Suppressor macrophage treated with lipopolysaccharide for 1 hour (primary cell): ENCODE measurements around the gene CPLX1.

ENCODE experiments used
- DNase-seq, 3 donors: peaks; one replicate each; pipeline ENCODE4 v3.0.0-alpha.2; 2020 to 2022

Gene CPLX1

DNA sequence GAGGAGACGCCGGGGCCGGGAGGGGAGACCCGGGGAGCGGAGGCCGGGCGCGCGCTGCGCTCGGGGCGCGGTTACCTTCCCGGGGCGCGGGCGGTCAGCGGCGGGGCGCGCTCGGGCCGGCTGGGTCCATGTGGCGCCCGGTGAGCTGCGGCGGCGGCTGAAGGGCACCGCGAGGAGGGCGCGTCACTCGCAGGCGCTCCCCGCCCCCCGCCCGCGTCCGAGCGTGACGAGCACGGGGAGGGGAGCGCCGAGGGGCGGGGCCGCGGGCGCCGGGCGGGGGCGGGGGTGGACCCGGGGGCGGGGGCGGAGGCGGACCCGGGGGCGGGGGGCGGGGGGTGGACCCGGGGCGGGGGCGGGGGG, at the start of gene CPLX1:
TSS of gene CPLX1 (minus strand) at position 159 of the 360 bp plus-strand sequence. CDS start 1,607 bp downstream, outside the sequence.
- peak; percentile 27 to 69 (median 57) for DNase-seq

DNA sequence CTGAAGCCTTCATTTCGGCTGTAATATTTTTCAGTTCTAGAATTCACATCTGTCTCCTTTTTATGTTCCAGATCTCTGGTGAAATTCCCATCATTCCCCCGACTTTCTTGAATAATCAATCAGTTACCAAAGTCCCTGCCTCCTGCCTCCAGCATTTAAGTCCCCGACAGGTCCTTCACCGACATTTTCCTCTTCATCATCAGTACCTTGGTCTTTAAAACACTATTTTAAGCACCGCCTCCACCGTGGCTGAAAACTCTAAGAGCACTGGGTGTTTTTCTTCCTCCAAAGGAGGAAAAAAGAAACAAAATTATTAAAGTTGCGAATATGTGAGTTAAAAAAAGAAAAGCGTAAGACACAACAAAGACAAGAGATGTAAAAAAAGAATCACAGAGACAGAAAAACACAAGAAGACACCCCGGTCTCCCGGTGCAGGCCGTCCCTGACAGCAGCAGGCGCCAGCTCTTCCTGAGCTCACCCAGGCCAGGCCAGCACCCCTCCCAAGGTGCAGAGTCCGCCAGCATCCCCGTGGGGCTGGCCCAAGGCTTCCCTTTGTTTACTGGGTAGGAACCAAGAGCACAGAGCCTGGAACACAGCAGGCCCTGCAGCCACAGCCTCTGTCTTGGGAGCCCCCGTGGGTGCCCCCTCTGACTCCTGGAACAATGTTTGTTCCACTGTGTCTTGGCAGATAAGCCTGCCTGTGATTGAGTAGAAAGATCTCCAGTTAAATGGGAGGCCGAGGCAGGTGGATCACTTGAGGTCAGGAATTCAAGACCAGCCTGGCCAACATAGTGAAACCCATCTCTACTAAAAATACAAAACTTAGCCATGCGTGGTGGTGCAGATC, 49.3 kb upstream of the CPLX1 start:
- DNase-seq = no peak

DNA sequence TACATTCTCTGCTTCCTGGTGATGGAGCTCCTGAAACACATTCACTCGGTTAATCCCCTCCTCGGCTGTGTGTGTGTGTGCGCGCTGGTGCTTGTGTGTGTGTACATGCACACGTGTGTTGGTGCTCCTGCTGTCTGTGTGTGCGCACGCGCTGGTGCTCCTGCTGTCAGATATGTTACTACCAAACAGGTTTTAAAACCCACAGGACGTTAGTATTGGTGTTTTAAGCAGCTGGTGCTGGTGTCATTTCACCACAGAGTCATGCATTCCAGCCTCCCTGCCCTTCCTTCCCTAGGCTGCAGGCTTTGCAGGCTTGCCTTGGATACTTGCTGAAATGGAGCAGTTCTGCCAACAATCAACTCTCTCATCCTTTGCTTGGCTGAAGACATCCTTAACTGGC, 48.1 kb upstream of the CPLX1 start:
- no peak for DNase-seq

DNA sequence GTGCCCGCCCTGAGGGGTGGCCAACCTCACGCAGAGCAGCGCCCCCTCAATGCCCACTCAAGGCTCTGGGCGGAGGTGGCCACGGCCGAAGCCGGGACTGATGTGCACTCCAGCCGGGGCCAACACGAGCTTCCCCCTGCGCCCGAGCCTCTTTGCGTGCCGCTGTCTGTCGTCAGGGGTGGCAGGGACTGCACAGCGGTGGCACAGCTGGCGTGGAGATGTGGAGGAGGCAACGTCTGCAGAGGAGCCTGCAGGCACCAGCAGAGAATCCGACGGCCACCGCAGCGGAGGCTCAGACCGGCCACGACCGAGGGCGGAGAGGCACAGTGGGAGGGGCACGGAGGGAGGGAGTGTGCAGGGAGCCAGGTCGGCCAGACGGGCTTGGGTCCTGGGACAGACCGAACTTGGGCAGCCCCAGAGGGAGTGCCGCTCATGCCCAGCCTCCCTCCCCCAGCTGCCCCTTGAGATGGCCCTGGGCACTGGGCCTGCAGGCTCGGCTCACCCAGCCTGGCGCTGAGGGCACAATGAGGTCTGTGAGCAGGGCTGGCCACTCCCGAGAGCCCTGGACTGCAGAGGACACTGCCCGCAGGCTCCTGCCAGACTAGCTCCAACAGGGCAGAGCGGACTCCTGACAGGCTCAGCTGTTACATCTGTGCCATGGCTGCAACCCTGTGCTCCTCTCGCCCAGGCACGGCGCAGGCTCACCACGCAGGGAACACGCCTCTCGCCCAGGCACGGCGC, 46.5 kb upstream of the CPLX1 start:
- no peak for DNase-seq

DNA sequence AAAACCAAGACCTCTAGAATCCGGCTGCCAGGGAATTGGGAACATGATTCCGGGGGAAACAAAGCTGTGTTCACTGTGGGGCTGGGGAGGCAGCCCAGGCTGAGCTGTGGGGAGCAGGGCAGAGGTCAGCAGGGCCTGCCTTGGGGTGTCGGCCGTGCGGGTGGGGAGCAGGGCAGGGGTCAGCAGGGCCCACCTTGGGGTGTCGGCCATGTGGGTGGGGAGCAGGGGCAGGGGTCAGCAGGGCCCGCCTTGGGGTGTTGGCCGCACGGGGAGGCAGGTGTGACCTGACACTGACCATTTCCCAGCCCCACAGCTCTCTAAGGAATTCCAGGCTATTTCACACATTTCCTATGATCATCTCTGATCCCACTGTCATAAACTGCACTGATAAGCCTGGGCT, 45.6 kb upstream of the CPLX1 start:
- DNase-seq = no peak

DNA sequence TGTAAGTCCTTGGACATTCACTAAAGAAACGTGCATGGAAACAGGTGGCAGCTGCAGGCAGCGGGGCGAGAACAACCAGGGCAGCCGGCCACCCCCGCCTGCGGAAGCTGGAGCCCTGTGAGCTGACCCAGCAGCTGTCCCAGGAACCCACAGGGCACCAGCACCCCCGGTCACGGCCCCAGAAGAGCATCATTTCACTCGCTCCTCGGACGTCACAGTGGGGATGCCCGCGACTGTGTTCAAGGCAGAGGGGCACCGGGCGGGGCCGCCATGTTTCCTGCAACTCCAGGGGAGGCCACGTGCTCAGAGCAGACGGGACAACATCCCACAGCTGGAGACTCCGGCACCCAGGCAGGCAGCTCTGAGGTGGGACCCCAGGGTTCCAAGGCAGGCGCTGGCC, 45.0 kb upstream of the CPLX1 start:
- DNase-seq = no peak

DNA sequence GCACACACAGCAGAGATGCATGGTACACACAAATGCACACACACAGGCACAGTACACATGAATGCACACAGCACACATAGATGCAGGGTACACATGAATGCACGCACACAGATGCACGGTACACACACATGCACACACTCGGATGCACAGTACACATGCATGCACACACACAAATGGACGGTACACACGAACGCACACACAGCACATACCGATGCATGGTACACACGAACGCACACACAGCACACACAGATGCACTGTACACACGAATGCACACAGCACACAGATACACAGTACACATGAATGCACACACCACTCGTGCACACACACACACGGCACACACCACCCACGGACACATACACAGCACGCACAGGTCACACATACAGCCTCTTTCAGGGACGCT, 43.8 kb upstream of the CPLX1 start:
- no peak for DNase-seq

DNA sequence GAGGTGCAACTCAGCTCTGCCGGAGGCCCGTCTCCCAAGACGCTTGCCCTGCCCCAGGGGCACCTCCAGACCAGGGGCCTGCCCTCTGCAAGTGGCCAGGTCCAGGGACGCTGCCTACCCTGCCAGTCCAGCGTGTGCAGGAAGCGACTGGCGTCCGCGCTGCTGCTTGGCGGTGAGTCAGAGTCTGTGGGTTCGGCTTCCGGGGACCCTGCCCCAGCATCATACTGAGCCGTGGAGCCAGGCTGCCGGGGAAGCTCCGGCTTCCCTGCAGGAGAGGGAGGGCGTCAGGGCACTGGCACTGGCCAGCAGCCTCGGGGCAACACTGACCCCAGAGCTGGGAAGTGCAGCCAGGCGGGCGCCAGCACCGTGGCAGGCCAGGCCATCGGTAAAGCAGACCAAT, 42.5 kb upstream of the CPLX1 start:
- no peak for DNase-seq

DNA sequence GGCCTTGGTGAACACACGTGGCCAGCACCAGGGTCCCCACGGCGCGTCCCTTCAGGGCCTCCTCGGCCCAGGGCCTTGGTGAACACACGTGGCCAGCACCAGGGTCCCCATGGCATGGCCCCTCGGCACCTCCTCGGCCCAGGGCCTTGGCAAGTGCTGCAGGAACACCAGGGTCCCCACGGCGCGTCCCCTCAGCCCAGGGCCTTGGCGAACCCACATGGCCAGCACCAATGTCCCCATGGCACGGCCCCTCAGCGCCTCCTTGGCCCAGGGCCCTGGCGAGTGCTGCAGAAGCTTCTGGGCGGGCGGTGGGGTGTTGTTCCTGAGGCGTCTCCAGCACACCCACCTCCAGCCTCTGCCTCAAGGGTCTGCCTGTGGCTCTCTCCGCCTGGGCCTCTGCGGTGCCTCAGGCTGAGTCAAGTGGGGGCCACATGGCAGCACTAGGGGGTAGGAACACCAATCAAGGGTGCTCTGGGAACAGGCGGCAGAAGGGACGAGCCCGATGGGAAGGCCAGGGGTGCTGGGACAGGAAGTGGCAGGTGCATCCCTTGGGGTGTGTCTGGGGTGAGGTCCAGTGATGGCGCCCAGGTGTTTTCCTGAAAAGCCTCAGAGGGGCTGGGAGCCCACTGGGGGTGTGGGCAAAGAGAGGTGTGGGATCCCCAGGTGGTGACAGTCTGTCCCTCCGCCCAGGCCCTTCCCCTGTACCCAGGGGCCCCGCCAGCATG, 41.8 kb upstream of the CPLX1 start:
- DNase-seq = no peak

DNA sequence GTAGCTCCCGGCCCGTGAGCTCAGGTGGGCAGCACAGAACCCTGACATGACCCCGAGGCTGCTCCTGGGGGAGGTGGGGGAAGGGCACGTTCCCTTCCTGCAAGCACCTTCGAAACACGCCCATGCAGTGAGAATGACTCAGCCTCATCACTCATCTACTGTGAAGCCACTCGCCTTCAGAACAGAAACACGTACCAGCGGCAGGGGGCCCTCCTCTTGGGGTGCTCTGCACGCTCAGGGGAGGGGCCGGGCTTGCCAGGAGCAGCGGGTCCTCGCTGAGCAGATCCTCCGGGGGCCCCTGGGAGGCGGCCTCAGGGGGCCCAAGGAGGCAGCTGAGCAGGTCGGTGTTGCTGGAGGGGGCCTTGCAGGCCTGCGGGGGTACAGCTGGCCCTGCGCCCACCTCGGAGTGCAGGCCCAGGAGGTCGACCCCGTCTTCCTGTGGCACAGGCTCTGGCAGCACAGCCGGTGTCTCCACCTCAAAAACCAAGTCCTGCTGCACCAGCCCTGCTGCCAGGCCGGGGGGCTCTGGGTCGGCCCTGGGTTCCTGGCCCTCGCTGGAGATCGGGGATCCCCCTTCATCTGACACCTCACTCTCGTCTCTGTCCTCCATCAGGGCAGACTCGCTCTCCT, 40.9 kb upstream of the CPLX1 start:
- DNase-seq = no peak

DNA sequence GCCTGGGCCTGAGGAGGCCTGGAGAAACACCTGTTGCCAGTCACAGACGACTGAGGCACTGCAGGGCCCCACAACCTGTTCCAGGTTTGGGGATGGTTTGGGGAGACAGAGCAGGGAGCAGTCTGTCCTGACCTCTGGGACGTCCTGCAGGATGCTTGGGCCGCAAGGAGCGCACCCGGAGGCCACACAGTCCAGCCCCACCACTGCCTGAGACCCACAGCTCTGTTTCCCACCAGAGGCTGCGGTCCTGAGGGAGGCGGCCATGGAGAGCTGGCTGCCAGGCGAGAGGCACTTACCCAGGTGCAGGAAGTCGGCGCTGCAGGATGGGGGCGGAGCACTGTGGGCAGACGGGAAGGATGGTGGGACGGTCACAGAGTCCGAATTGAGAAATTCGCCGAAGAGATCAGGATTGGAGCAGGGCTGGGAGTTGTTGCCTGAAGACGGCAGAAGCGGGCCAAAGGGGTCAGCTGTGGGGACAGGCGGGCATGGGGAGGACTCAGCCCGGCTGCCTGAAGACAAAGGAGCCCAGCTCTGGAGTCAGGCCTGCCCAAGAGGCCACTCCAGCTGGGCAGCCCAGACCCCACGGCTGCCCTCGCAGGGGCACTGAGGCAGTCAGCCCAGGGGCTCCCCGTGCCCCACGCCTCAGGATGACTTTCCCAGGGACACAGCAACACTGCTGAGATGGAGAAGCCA, 40.3 kb upstream of the CPLX1 start:
- DNase-seq = no peak

DNA sequence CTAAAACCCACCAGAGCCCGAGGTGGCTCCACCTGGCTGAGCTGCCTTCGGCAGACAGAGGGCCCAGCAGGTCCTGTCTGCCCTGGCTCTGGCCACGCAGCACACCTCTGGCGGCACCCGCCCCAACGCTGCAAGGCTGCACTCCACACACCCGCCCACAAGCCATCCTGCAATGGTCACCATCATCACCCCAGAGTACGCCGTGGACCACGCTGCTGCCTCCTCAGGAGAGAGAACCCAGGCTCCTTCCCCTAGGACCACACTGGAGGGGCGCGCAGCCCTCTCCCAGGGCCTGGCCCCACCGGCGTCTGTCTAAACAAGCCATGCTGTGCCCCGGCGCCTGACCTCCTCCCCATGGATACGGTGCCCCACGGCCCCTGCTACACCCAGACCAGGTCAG, 39.6 kb upstream of the CPLX1 start:
- DNase-seq = no peak

DNA sequence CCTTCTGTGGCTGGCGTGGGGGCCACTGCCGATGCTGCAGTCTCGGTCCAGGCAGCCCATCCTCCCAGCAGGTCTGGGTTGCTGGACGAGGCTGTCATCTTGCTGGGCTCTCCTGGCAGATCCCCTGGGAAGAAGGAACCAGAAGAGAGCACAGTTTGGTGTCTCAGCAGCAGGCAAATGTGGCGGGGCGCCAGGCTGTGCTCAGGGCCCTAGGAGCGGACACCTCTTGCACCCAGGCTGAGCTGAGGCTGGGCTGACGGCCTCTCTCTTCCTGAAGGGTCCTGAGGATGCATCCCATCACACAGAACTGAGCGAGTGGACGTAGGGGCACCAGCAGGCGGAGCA, 39.2 kb upstream of the CPLX1 start:
- DNase-seq = no peak

DNA sequence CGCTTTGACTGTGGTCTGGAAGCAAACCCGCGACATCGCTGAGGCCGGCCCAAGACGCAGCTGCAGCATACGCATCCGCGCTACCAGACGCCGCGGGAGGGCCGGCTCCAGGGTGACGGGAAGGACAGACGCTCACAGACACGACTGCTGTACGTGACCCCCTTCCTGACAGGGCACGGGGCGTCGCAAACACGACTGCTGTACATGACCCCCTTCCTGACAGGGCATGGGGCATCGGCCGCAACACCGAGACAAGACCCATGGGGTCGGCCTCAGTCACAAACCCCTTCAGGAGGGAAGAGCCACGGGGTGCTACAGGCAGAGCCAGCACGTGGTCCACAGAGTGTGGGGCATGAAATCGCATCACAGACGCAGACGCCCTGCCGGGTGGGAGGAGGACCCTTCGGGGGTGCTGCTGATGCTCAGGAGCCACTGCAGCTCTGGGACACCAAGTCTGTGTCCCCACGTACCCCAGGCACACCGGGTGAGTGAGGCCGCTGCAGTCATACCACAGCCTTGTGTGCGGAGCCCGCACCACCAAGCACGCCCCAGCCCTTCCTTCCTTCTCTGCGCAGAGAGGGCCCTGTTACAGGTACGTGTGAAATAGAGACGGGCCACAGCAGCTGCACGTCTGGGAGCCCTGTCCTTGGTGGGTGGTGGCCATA, 38.7 kb upstream of the CPLX1 start:
- no peak for DNase-seq

DNA sequence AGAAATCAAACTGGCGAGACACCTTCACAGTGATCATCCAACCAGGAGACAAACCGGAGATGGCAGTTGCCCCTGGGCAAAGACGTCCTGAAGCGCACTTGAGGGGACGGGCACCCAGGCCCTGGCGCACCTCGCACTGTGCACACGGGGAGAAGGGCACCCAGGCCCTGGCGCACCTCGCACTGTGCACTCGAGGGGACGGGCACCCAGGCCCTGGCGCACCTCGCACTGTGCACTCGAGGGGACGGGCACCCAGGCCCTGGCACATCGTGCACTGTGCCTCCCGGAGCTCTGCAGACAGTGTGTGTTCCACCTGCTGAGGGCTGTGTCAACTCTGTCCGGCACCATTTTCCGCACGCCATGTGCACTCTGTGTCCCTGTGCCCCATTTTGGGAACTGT, 34.6 kb upstream of the CPLX1 start:
- no peak for DNase-seq

DNA sequence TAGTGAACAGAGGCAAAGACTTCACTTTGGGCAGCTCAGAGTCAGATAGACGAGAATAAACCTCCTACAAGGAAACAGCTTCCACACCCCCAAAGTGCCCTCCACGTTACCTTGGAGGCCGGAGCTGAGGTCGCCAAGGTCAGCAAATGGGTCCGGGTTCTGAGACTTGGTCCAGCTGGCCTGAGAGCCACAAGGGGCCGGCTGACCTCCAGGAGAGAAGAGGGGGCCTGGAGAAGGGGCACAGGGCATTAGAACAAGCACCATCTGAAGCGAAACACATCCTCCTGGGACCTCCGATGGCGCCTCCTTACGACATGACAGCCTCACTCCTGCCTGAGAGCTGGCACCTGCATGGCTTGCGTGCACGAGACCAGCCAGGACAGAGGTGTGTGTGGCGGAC, 33.6 kb upstream of the CPLX1 start:
- DNase-seq = no peak

DNA sequence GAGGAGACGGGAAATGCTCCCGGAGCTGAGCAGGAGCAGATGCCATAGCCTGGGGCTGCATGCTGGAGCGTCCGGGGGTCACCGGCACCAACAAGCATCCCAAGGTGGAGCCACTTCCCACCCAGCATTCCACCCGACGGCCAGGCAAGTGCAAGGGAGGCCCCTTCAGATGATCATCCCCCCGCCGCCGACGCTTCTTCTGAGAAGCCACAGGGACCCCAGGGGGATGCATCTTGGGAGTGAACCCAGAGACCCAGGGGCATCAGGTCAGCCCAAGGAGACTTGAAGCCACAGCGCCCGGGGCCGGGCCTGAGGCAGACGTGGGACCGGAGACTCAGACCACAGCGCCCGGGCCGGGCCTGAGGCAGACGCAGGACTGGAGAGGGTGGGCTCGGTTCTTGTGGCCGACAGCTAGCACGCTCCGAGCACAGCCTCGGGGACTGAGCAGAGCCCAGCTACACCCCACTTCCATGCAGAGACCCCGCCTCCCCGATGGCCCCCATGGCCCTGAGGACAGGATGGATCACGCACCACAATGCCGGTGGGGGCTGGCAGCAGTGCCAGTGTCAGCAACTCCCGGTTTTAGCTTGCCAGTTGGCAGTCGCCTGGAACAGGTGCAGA, 33.0 kb upstream of the CPLX1 start:
- DNase-seq = no peak

DNA sequence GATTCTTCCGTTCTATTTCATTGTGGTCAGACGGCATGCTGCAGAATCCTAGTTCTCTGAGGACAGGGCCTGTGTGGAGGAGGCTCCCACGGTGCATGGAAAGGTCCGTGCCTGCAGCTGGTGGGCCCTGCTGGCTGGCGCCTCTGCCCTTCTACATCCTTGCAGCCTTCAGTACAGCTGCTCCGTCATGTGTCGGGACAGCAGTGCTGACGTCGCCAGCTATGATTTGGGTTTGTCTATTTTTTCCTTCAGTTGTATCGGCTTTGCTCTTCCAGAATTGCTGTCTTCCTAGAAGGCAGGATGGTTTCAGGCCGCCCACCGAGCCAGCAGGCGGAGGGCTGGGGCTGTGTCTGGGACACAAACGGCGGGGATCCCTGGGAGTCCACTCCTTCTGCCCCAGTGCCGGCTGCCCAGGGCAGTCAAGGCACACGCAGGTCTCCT, 32.1 kb upstream of the CPLX1 start:
- DNase-seq = no peak

DNA sequence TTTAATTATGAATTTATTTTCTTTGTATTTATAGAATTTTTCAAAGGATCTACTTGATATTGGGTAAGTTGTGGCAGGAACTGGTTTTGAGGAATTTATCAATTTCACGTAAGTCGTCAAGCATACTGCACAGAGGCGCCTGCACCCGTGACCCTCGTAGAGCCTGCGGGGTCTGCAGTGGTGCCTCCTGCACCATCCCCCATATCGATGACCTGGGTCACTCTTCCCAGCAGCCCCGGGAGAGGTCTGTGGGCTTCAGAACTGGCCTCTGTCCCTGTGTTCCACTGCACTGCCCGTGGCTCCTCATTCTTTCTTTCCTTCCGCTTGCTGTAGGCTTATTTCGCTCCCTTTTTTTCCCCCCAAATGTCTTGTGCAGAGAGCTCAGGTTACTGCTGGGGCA, 31.5 kb upstream of the CPLX1 start:
- DNase-seq = no peak

DNA sequence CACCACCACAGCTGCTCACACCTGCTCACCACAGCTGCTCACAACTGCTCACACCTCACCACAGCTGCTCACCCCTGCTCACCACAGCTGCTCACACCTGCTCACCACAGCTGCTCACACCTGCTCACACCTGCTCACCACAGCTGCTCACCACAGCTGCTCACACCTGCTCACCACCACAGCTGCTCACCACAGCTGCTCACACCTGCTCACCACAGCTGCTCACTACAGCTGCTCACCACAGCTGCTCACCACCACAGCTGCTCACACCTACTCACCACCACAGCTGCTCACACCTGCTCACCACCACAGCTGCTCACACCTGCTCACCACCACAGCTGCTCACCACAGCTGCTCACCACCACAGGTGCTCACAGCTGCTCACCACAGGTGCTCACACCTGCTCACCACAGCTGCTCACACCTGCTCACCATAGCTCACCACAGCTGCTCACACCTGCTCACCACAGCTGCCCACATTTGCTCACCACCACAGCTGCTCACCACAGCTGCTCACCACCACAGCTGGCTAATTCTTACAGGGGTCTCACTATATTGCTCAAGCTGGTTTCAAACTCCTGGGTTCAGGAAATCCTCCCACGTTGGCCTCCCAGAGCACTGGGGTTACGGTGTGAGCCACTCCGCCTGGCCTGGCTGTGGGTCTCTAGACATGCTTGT, 30.4 kb upstream of the CPLX1 start:
- no peak for DNase-seq

DNA sequence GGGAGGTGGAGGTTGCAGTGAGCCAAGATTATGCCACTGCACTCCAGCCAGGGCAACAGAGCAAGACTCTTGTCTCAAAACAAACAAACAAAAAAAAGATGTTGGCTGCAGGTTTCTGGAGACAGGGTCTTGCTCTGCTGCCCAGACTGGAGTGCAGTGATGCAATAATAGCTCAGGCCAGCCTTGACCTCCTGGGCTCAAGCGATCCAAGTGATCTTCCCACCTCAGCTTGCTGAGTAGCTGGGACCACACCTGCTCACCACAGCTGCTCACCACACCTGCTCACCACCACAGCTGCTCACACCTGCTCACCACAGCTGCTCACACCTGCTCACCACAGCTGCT, 29.9 kb upstream of the CPLX1 start:
- DNase-seq = no peak
